Measurements from ENCODE around the gene AP3B1.

AP3B1 gene

GRCh38 chr5:77974576-77974975 lies 319.9 kb downstream of the AP3B1 start:
- DNase-seq (ENCODE audit: low read depth in 2 of 2), result no peak

- no peak for DNase-seq (ENCODE audit: low read depth in 2 of 2)
Measured at GRCh38 chr5:77973253-77973609, 321.3 kb downstream of the AP3B1 start.

- DNase-seq (ENCODE audit: low read depth in 2 of 2), result no peak
Measured at GRCh38 chr5:77972469-77973252, 321.8 kb downstream of the AP3B1 start.

GRCh38 chr5:77971776-77972468 lies 322.6 kb downstream of the AP3B1 start:
- no peak for DNase-seq (ENCODE audit: low read depth in 2 of 2)

GRCh38 chr5:77970891-77971290 lies 323.6 kb downstream of the AP3B1 start:
- no peak for DNase-seq (ENCODE audit: low read depth in 2 of 2)

GRCh38 chr5:77963795-77964194 lies 330.7 kb downstream of the AP3B1 start:
- DNase-seq (ENCODE audit: low read depth in 2 of 2), result no peak

GRCh38 chr5:77960863-77961396 lies 333.6 kb downstream of the AP3B1 start:
- no peak for DNase-seq (ENCODE audit: low read depth in 2 of 2)

- DNase-seq (ENCODE audit: low read depth in 2 of 2), result no peak
Measured at GRCh38 chr5:77960305-77960704, 334.2 kb downstream of the AP3B1 start.

GRCh38 chr5:77958642-77959330 lies 335.7 kb downstream of the AP3B1 start:
- DNase-seq (ENCODE audit: low read depth in 2 of 2), result no peak

- DNase-seq (ENCODE audit: low read depth in 2 of 2), result no peak
Measured at GRCh38 chr5:77957931-77958521, 336.5 kb downstream of the AP3B1 start.

GRCh38 chr5:77957516-77957915 lies 337.0 kb downstream of the AP3B1 start:
- DNase-seq (ENCODE audit: low read depth in 2 of 2), result no peak

- DNase-seq (ENCODE audit: low read depth in 2 of 2), result no peak
Measured at GRCh38 chr5:77957081-77957480, 337.4 kb downstream of the AP3B1 start.

GRCh38 chr5:77955577-77955976 lies 338.9 kb downstream of the AP3B1 start:
- no peak for DNase-seq (ENCODE audit: low read depth in 2 of 2)

GRCh38 chr5:77953374-77953773 lies 341.1 kb downstream of the AP3B1 start:
- DNase-seq (ENCODE audit: low read depth in 2 of 2), result no peak

GRCh38 chr5:77952636-77953212 lies 341.8 kb downstream of the AP3B1 start:
- no peak for DNase-seq (ENCODE audit: low read depth in 2 of 2)

Data from activated CD4-positive, alpha-beta T cell treated with anti-CD3 and anti-CD28 coated beads for 24 hours (primary cell).